GM12873 (cell line): Measurements from ENCODE around the gene PSMA7.

ENCODE experiments used
- CTCF ChIP-seq: IDR thresholded peaks from 2 replicates; pipeline ENCODE4 v1.5.1; 2012; ENCODE audit warnings: low read depth, mild to moderate bottlenecking, moderate library complexity, low read length, control low read depth; ENCODE audit not compliant: insufficient read depth; ENCODE audit errors: missing control alignments

PSMA7 gene

DNA sequence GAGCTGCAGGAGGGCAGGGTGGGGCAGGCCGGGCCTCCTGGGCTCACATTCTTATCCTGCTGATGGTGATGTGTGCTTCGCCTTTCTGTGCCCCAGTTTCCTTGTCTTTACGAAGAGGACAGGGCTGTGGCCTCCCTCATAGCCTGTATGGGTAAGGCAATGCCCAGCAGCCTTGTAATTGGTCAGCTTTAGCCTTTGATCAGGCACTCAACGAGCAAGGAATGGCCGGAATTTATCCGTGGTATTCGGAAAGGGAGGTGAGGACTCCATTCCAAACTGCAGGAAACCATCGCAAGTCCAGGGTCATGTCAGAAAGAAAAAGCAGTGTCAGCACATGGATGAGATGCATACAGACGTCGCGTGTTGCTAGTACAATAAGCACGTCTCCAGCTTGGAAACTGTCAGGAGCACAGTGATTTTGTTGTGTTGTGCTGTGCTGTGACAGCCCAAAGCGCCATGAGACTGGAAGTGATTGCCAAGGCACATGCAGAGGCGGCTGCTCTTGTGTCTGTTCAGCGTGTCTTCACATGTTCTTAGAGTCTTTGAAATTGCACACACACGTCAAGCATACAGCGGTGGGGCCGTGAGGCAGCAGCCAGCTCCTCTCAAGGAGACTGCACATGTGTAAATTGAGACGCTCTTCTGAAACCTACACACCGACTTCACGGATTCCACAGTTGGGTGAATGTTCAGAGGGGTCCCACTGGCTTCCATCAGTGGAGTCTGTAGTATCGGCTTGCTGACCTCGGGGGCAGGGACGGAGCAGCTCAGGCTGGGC is 6.5 kb upstream of the PSMA7 start:
- TF ChIP-seq CTCF: no peak

GRCh38 chr20:62148908-62149314 is 5.7 kb upstream of the PSMA7 start:
- no peak for TF ChIP-seq CTCF

DNA sequence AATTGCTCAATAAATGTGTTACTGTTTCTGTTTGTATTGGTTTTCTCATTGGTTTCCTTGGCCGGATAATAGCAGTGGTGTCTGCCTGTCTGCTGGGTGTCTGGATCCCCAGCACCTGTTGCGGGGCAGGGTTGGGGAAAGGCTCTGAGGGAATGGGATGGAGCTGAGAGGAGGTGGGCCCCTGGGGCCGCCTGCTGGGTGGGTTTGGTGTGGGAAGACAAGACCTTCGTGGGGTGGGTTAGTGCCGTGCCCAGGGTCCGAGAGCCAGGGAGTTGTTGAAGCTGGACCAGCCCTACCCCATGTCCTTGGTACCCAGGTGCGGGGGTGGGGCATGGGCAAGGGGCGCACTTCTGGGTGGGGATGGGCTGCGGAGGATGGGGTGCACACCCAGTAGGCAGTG is 4.3 kb upstream of the PSMA7 start:
- no peak for TF ChIP-seq CTCF

- TF ChIP-seq CTCF: no peak
Observed at GRCh38 chr20:62147125-62147524, 3.9 kb upstream of the PSMA7 start.

GRCh38 chr20:62146019-62146755 is 3.0 kb upstream of the PSMA7 start:
- no peak for TF ChIP-seq CTCF

DNA sequence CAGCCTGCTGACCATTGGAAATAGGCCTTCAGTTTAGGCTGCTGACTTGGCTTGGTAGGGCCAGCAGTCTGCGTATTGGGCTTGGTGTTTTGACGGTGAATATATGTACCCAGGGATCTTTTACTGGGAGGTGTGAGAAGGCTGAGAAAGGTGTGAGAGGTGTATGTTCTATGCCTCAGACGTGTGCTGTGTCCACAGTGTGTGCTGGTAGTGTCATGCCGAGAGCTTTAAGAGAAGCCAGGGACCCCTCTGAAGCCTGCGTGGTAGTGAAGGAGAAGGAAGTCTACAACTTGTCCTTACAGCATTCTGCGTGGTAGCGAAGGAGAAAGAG is 2.5 kb upstream of the PSMA7 start:
- no peak for TF ChIP-seq CTCF

DNA sequence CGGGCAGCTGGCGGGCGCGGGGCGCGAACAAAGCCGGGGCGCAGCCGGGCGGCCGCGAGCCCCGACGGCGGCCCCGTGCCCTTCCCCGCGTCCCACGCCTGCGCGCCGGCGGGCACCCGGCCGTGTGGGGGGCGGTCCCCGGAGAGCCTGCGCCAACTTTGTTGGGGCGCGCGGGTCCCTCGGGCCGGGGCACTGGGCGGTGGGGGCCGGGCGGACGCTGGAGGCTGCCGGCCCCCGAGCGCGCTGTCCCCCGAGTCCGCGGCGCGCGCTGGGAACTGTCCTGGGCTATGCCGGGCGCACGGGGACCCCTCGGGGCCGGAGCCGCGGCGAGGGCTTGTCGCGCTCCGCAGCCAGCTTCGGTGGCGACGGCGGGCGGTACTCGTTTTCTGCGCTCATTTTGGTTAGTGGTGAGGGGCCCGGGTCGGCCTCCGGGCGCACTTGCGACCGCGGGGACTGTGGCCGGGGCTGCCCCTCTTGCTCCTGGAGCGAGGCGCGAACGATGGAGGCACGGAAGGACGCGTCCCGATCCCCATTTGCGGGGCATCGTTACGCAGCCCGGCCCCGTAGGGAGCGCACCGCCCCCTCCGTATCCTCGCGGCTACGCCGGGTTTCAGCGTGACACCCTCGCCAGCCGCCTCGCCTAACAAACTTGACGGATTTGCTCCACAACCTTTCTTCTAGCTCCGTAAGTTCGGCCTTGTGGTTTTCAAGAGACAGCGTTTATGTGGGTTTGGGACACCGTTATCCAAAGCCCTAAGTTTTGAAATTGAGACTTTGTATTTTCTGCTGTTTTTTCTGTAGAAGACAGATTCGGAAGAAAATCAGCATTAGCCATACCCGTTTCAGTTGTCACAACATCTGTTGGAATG is 997 bp upstream of the PSMA7 start:
- TF ChIP-seq CTCF: no peak
